Osteoblast (primary cell): ENCODE measurements around the gene AQP12A. TPM values are rescaled to one million over a fixed set of nuclear protein-coding genes. Genes with fewer than 3 reads are reported as not detected.
"Not testable (repeated sequence)": the region's sequence is repeated elsewhere in the genome, so short reads cannot be mapped to it uniquely, and the experiment has no call there.

Experiments
- DNase-seq: peaks from one replicate; pipeline ENCODE4 v3.0.0; 2011; ENCODE audit warnings: low spot score, mixed read lengths; ENCODE audit not compliant: insufficient read length; ENCODE audit errors: missing footprints
- H2AFZ ChIP-seq: 2 replicates; pipeline ENCODE4 v1.6.0; 2011; ENCODE audit warnings: mild to moderate bottlenecking, low read length
- H3K27ac ChIP-seq: 2 replicates; pipeline ENCODE4 v1.5.1; 2011; ENCODE audit warnings: mild to moderate bottlenecking, low read depth, low read length, moderate library complexity
- H3K27me3 ChIP-seq: 2 replicates; pipeline ENCODE4 v1.6.0; 2012; ENCODE audit warnings: mild to moderate bottlenecking, control low read depth, inconsistent platforms, low read length, moderate library complexity; ENCODE audit not compliant: insufficient read depth
- H3K36me3 ChIP-seq: 2 replicates; pipeline ENCODE4 v1.5.1; 2011; ENCODE audit warnings: mild to moderate bottlenecking, low read length, control low read depth, moderate library complexity; ENCODE audit not compliant: insufficient read depth
- H3K4me1 ChIP-seq: 2 replicates; pipeline ENCODE4 v1.5.1; 2011; ENCODE audit warnings: mild to moderate bottlenecking, low read length, control low read depth, moderate library complexity; ENCODE audit not compliant: insufficient read depth
- H3K4me2 ChIP-seq: 2 replicates; pipeline ENCODE4 v1.6.0; 2011; ENCODE audit warnings: mild to moderate bottlenecking, low read length; ENCODE audit not compliant: insufficient read depth
- H3K4me3 ChIP-seq: fragments of 200-600 bp; sonication (generic); 3 replicates; pipeline ENCODE4 v1.5.1; 2012; ENCODE audit warnings: mild to moderate bottlenecking, low read length, inconsistent platforms; ENCODE audit not compliant: insufficient read depth
- H3K79me2 ChIP-seq: 2 replicates; pipeline ENCODE4 v1.6.0; 2012; ENCODE audit warnings: mild to moderate bottlenecking, low read length, control low read depth, inconsistent platforms; ENCODE audit not compliant: insufficient read depth
- H3K9me3 ChIP-seq: 2 replicates; pipeline ENCODE4 v1.5.1; 2011; ENCODE audit warnings: low read depth, low read length, control low read depth
- H4K20me1 ChIP-seq: 2 replicates; pipeline ENCODE4 v1.6.0; 2012; ENCODE audit warnings: mild to moderate bottlenecking, low read length, control low read depth; ENCODE audit not compliant: insufficient read depth
- total RNA-seq: library from RNA; depleted of rRNA; stranded (reverse); fragments of >200 nt; gene quantifications from 2 replicates; pipeline ENCODE4 v1.2.3, GENCODE V29; 2012

AQP12A gene
- total RNA-seq, 1 donor: not detected

GRCh38 chr2:240691075-240691427 is 615 bp upstream of the AQP12A start:
- not testable (repeated sequence) for H3K4me1 ChIP-seq, H3K79me2 ChIP-seq, H2AFZ ChIP-seq, H3K4me3 ChIP-seq, H4K20me1 ChIP-seq, H3K36me3 ChIP-seq, H3K4me2 ChIP-seq, DNase-seq, H3K27me3 ChIP-seq, H3K27ac ChIP-seq, H3K9me3 ChIP-seq

- not testable (repeated sequence) for H3K4me1 ChIP-seq, H3K4me3 ChIP-seq, H3K4me2 ChIP-seq, H3K27me3 ChIP-seq, H4K20me1 ChIP-seq, H3K79me2 ChIP-seq, H3K9me3 ChIP-seq, H3K36me3 ChIP-seq, DNase-seq, H2AFZ ChIP-seq, H3K27ac ChIP-seq
Measured at GRCh38 chr2:240692583-240693561, 1.2 kb downstream of the AQP12A start.

- not testable (repeated sequence) for DNase-seq, H3K79me2 ChIP-seq, H3K36me3 ChIP-seq, H3K27ac ChIP-seq, H3K27me3 ChIP-seq, H3K4me1 ChIP-seq, H2AFZ ChIP-seq, H3K4me3 ChIP-seq, H4K20me1 ChIP-seq, H3K4me2 ChIP-seq, H3K9me3 ChIP-seq
Measured at GRCh38 chr2:240694304-240694703, 2.6 kb downstream of the AQP12A start.

GRCh38 chr2:240695593-240695992 is 3.9 kb downstream of the AQP12A start:
- H2AFZ ChIP-seq, H3K4me2 ChIP-seq, H3K4me1 ChIP-seq, H3K9me3 ChIP-seq, H3K4me3 ChIP-seq, H3K36me3 ChIP-seq, H3K79me2 ChIP-seq, DNase-seq, H4K20me1 ChIP-seq, H3K27ac ChIP-seq, H3K27me3 ChIP-seq: not testable (repeated sequence)

GRCh38 chr2:240696469-240696868 is 4.8 kb downstream of the AQP12A start:
- not testable (repeated sequence) for H3K27ac ChIP-seq, H3K36me3 ChIP-seq, H3K4me1 ChIP-seq, H3K4me3 ChIP-seq, H3K4me2 ChIP-seq, H3K9me3 ChIP-seq, H2AFZ ChIP-seq, H3K27me3 ChIP-seq, DNase-seq, H4K20me1 ChIP-seq, H3K79me2 ChIP-seq

- H3K36me3 ChIP-seq, H3K4me3 ChIP-seq, H3K27ac ChIP-seq, H3K4me2 ChIP-seq, H4K20me1 ChIP-seq, H3K9me3 ChIP-seq, H3K4me1 ChIP-seq, H3K27me3 ChIP-seq, H2AFZ ChIP-seq, DNase-seq, H3K79me2 ChIP-seq: not testable (repeated sequence)
Measured at GRCh38 chr2:240698852-240699561, 7.3 kb downstream of the AQP12A start.

GRCh38 chr2:240699835-240700234 is 8.2 kb downstream of the AQP12A start:
- DNase-seq: not testable (repeated sequence)

GRCh38 chr2:240700616-240701015 is 8.9 kb downstream of the AQP12A start:
- not testable (repeated sequence) for DNase-seq, H3K79me2 ChIP-seq, H3K4me2 ChIP-seq, H3K4me1 ChIP-seq, H4K20me1 ChIP-seq, H3K4me3 ChIP-seq, H3K9me3 ChIP-seq, H2AFZ ChIP-seq, H3K27ac ChIP-seq, H3K36me3 ChIP-seq
- peaks cover 14% of the 10 kb centered on the region for H3K27me3 ChIP-seq

More at GRCh38 chr2:240699835-240700234, 8.2 kb downstream of the AQP12A start:
- not testable (repeated sequence) for H3K79me2 ChIP-seq, H3K4me1 ChIP-seq, H3K4me3 ChIP-seq, H3K27me3 ChIP-seq, H3K27ac ChIP-seq, H2AFZ ChIP-seq, H3K4me2 ChIP-seq, H3K36me3 ChIP-seq, H4K20me1 ChIP-seq, H3K9me3 ChIP-seq
